SKM-1 treated with dmso at 0.1 percent for 144 hours (cell line): ENCODE results near the gene DDI2.

ENCODE experiments used
- DNase-seq: peaks from one replicate; lab custom pipeline; 2025; ENCODE audit not compliant: unreplicated experiment; lab: John Stamatoyannopoulos, UW

The DDI2 gene

DNA sequence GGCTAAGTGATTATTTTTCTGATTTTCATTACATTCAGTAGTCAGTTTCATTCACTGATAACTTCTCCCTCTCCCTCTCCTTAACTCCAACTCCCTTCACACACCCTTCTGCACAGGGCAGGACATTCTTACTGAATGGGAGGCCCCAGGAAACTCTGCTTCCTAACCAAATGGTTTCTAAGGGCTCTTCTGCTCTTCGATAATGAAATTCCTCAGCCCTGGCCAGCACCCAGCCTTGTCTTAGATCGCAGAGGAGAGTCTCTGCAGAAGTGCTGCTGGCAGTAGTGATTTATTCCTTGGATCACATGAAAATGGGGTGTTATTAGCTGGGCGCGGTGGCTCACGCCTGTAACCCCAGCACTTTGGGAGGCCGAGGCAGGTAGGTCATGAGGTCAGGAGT is 83.2 kb downstream of the DDI2 start:
- no peak for DNase-seq

DNA sequence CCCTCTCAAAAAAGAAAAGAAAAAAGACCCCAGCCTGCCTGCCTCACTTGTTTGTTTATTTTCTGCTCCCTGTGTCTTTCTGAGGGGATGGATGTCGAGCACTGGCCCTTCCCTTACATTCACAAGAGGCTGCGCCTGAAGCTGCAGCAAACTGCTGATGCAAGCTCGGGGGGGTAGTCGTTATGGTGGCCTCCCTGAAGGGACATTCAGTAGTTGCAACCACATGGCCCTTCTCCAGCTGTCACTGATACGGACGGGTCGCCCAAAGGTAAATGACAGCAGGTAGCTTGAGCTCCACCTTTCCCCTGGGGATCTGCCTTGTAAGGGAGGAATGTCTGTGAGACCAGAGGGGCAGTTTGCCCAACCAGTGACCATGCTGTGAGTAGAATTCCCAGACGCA is 84.5 kb downstream of the DDI2 start:
- no peak for DNase-seq

DNA sequence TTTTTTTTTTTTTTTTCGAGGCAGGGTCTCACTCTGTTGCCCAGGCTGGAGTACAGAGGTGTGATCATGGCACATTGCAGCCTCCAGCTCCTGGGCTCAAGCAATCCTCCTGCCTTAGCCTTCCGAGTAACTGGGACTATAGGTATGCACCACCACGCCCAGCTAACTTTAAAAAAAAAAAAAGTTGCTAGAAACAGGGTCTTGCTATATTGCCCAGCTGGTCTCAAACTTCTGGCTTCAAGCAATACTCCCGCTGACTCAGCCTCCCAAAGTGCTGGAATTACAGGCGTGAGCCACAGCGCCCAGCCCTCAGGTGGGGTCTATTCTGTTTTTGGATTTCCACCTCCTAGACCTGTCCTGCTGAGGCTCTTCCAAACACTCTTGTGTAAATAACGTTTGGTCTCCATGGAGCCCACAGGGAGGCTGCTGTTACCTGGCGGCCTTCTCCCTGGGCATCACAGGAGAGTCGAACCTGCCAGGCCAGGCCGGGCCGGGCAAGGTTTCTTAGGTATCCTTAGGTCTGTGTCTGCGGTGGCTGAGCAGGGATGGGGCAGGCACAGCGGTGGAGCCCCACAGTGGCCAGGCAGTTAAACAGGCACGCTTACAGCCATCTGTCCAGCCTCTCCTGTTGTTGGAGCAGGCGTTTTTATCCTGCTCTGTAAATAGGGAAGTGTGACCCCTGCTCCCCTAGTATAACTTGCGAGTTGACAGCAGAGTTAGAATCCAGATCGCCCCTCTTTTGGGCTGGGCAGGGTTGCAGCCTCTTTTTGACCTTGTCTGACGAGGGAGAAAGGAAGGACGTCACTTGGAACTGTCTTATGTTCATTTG is 85.7 kb downstream of the DDI2 start:
- DNase-seq: no peak

DNA sequence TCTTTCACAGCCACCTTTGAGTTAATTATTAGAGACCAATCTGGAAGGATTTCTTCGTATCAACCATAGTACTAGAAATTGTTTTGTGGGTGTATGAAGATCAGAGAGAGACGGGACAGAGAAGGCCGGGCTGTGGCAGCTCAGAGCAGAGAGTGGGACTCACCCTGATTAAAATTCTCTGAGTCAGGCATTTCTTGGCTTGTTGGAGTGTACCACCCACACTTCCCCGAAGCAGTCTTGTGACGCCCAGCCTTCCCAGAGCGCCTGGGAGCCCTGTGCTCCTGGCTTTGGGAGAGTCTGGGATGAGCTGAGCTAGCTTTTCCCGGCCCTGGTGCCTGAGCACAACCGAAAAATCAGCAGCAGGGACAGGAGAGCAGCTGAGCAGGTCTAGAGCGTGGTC is 86.3 kb downstream of the DDI2 start:
- DNase-seq: no peak

DNA sequence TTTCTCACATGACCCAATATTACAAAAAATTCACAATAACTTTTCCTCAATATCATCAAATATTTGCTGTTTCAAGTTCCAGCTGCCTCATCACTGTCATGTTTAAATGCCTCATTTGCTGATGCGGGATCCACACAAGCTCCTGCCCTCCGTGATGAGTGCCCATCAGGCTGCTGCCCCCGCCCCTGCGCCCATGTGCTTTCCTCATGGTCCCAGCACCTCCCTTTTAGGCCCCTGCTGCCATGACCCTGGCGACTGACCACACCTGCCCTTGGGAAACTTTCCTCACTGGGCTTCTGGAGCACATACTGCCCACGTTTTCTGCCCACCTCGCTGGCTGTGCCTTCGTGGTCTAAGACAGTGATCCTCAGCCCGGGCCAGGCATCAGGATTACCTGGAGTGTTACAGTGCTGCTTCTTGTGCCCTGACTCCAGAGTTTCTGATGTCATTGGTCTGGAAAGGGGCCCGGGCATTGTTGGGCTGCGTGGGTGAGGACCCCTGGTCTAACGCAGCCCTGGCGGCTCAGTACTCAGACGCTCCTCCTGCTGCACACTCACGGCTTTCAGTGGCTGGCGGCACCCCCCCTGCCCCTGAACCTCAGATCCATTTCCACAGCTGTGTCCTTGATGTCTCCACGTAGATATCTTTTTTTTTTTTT is 87.4 kb downstream of the DDI2 start:
- DNase-seq: no peak

DNA sequence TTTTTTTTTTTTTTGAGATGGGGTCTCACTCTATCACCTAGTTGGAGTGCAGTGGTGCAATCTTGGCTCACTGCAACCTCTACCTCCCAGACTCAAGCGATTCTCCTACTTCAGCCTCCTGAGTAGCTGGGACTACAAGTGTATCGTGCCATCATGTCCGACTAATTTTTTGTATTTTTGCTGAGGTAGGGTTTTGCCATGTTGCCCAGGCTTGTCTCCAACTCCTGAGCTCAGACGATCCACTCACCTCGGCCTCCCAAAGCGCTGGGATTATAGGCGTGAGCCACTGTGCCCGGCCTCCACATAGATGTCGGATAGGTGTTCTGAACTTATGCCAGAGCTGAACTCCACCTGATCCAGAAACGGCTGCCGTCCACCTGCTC is 87.9 kb downstream of the DDI2 start:
- DNase-seq: no peak

DNA sequence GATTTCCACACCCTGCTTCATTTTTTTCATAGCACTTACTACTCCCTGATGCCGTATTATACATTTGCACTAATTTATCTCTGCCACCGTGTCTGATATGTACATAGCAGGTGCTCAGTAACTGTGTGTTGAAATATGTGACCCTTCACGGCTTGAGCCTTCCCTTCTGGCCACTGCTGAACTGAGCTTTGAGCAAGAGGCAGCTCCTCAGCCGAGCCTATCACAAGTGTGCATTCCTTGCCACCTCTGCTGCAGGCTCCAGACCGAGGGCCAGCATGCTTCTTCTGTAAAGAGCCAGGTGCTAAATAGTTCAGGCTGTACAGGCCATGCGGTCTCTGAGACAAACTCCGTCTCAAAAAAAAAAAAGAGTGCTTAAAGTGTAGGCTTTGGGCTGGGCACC is 89.5 kb downstream of the DDI2 start:
- no peak for DNase-seq

DNA sequence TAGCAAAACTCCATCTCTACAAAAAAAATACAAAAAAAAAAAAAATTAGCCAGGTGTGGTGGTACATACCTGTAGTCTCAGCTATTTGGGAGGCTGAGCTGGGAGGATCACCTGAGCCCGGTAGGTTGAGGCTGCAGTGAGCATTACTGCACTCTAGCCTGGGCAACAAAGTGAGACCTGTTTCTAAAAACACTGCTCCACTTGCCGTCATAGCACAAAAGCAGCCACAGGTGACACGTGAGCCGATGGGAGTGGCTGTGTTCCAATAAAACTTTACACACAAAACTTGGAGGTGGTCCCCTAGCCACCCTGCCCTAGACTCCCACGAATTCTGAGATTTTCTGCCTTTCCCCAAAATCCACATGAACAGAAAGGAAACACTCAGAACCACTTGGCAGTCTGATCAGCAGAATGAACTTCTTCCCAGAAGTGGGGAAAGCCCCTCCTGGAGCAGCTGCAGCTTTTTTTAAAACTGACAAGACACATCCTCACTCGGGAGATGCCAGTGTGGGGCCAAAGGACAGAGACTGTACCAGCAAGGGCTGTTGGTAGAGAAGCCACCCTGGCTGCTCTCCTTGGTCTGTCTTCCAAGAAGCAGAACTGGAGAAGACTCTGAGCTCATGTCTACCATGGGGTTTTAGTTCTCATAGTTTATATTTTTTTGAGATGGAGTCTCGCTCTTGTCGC is 90.1 kb downstream of the DDI2 start:
- no peak for DNase-seq

DNA sequence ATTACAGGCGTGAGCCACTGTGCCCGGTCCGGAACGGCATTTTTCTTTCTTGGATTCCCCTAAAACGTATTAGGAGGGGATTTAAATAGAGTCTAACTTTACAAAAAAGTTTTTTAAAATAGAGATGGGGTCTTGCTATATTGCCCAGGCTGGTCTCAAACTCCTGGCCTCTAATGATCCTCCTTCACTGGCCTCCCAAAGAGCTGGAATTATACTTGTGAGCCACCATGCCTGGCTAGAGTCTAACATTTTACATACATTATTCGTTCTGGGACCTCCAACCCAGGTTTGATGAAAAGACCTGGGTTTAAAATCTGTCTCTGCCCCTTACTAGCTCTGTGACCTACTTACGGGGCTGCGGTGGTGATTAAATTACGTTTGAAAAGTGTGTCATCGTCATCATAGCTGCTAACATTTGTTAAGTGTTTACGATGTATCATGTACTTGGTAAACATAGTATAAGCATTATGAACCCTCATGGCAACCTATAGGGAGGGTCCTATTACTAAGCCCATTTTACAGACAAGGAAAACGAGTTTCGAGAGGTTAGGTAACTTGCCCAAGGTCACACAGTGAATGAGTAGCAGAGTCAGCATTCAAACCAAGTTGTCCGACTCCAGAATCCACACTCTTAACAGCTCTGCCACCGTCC is 91.4 kb downstream of the DDI2 start:
- DNase-seq: no peak

DNA sequence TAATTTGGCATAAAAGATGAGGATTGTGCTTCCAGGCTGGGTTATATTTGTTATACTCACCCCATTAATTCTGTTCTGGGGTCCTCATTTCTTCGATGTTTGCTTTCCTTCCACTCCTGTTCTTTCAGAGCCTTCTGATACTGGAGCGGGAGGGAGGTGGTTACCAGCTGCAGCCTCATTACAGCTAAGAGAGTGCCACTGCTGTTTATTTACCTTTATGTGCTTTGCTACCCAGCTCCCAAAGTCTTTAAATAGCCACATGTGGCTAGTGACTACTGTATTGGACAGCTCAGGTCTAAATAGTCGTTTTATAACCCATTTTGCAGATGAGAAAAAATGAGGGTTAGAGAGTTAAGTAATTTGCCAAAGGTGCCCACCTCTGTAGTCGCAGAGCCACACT is 92.0 kb downstream of the DDI2 start:
- DNase-seq: no peak

DNA sequence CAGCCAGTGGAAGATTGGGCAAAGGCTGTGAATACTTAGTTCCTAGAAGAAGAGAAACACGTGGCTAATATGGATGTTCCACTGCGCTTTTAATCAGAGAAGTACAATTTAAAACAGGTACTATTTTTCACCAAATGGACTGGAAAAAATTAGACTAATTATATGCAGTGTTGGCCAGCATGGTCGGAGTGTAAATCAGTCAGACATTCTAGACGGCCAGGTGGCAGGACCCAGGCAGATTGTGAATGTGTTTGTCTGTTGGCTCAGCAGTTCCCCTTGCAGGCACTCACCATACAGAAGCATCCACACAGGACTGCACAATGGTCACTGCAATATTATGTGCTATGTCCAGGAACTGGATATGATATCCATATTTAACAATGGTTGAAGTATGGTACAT is 94.9 kb downstream of the DDI2 start:
- DNase-seq: no peak

DNA sequence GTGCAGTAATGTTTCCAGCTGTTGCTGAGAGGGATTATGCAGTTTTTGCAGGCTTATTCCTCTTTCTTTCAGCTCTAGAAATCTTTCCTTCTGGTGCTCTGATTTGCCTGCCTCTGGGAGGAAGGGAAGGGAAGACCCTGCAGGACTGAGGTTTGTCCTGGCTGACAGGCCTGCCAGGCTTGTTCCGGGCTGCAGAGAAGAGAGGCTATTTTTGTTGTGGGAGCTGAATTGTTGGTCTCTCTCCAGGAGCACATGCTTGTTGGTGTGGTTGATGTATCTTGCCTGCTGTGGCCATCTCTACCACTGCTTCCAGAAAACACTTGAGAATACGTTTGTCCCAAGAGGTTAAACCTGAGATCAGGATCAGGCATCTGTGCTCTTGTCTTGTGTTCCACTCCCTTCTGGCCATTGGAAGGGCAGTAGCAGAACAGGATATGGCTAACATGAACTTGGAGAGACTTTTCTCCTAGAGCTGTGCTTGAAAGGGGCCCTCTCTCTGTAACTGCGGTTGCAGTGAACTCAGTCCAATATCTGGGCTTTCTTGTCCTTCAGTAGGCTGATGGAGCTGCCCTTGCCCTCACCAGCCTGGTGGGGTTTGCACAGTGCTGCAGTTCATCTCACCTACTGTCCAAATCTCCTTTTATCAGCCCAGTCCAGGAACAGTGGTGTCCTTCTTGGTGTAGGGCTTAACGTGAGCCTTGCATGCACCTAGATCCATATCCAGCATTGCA is 97.3 kb downstream of the DDI2 start:
- no peak for DNase-seq

DNA sequence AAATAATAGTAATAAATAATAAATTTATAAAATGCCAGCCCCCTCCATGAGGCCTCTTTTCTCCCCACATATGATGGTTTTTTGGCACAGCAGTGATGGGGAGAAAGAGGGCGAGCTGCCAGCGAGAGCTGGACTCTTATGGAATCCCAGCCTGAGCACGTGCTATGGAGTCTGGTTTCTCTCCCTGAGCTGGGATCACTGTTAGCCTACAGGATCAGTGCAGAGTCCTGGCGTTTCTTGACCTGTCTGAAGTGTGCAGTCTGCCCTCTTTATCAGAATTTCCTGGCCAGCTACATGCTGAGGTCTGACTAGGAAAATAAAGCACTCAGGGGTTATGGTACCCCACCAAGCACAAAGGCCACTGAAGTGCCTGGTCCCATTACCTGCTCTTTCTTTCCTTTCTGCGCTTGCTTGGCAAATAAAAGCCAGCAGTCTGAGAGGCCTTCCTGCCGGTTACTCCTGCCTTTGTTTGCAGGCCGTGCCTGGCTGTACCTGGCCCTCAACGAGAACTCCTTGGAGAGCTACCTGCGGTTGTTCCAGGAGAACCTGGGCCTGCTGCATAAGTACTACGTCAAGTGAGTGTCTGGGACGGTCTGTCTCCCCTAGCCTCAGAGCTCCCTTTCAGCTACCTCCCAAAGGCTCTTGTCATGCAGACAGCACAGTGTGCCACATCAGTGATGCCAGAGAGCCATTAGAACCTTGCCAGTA is 100.3 kb downstream of the DDI2 start:
- DNase-seq: no peak

DNA sequence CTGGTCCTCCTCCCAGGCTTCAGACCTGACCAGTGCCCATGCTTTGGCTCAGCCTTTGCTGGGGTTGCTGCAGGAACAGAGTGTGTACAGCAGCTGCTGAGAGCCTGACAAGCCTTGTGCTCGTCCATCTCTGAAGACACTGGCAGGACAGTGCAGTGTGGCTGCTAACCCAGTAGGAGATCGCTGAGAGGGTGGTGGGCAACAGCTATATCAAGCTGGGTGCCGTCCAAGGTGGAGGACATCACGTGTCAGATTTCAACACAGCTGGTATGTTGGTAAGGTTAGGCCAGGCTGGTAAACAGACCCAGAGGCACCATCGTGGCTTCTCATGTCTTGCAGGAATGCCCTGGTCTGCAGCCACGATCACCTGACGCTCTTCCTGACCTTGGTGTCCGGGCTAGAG is 100.9 kb downstream of the DDI2 start:
- no peak for DNase-seq
